Activated CD4-positive, alpha-beta memory T cell treated with anti-CD3 and anti-CD28 coated beads, Interleukin-2, amount 10 ng/mL, durations not matched to agents 7 days and 5 days (primary cell): Measurements from ENCODE around the gene RIN3. TPM values are rescaled to one million over a fixed set of nuclear protein-coding genes. Genes with fewer than 3 reads are reported as not detected.

ENCODE experiments used
- CTCF ChIA-PET: fragments of 350-600 bp; sonication (Branson Sonifier 250); formaldehyde crosslinking; loops from one replicate; lab custom pipeline; 2021; ENCODE audit warnings: antibody characterized with exemption, inconsistent platforms; lab: Charles Lee
- POLR2A ChIA-PET: fragments of 350-600 bp; sonication (Branson Sonifier 250); formaldehyde crosslinking; loops from one replicate; lab custom pipeline; 2021; ENCODE audit warnings: antibody characterized with exemption; lab: Charles Lee
- DNase-seq: peaks from one replicate; pipeline ENCODE4 v3.0.0-alpha.2; 2020
- H3K27ac Mint-ChIP-seq: one replicate; pipeline ENCODE4 v1.8.0; 2021; ENCODE audit warnings: mild to moderate bottlenecking, mixed read lengths
- H3K27me3 Mint-ChIP-seq: one replicate; pipeline ENCODE4 v1.8.0; 2021; ENCODE audit warnings: mixed read lengths
- H3K36me3 Mint-ChIP-seq: one replicate; pipeline ENCODE4 v1.8.0; 2021; ENCODE audit warnings: low read depth, mixed read lengths
- H3K4me1 Mint-ChIP-seq: one replicate; pipeline ENCODE4 v1.8.0; 2021; ENCODE audit warnings: mixed read lengths
- H3K4me3 Mint-ChIP-seq: one replicate; pipeline ENCODE4 v1.8.0; 2021; ENCODE audit warnings: mild to moderate bottlenecking, mixed read lengths
- H3K9me3 Mint-ChIP-seq: one replicate; pipeline ENCODE4 v1.8.0; 2021; ENCODE audit warnings: mixed read lengths
- total RNA-seq, 2 experiments: library from RNA; stranded (reverse); gene quantifications; one replicate each; pipeline ENCODE4 v1.2.3, GENCODE V29; 2021

RIN3 gene
- total RNA-seq, 2 experiments from 2014 or later: 29.3 to 31.5 TPM

DNA sequence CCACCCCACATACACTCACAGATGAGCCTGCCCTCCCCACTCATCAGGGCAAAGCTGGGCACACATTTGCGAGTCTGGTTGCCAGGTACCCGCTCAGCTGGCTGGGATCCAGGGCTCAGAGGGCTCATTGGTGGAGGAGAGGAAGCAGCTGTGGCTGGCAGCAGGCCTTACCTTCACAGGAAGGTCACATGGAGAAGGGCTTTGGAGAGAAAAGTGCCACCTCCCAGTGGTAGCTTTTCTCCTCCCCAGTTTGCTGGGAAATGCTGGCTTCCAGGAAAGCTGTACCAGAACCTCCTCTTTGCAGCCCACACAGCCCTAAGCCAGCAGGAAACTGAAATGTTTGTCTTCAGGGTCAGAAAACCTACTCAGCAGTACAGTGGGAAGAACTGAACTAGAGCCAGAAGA is 179.2 kb downstream of the RIN3 start:
- ChIA-PET POLR2A (no interaction called here), CTCF (interaction anchor here (1.8 kb wide), 1 partner anchor 11 kb away, joined by 4 read pairs; no protein-coding TSS in a partner anchor)
- Mint-ChIP-seq H3K27me3 (peaks cover 23% of the 10 kb centered on the region), H3K27ac (no peak overlapping the region), H3K9me3 (no peaks in the 10 kb centered on the region), H3K4me3 (no peak overlapping the region), H3K4me1 (peaks cover 8% of the 10 kb centered on the region), H3K36me3 (no peaks in the 10 kb centered on the region)
- DNase-seq: no peak

DNA sequence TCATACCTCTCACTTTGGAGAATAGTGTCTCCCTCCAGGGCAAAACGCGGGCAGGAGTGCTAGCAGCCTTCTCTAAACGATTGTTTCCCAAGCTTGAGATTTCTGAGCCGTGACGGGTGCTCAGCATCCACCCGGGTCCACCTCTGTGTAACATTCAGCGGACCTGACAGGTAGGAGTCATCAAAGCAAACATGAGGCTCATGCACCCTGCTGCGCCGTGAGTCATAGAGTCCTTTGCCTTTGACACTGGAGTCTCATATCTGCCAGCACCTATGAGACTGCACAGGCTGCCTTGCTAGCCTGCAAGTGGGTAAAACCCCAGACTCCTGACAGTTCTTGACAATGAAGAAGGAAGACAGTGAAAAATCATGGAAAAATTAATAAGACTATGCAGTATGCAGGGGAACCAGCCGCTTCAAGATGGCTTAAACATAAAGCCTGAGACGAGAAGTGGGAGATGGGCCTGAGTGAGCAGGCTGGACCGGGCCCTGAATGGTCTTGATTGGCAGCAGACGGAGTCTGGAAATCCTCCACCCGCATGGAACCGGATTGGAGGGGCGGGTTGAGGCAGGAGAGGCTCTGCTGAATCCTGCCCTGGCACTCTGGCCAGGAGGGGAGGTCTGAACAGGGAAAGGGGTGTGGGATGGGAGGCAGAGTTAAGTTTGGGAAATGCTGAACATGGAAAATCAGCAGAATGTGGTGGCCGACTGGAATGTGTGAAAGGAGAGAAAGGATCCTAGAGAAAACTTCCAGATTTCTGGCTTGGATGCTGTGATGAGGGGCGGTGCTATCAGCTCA is 180.6 kb downstream of the RIN3 start:
- no peak for DNase-seq
- H3K27me3 Mint-ChIP-seq: peaks cover 29% of the 10 kb centered on the region
- H3K9me3 Mint-ChIP-seq: no peaks in the 10 kb centered on the region
- CTCF ChIA-PET: interaction anchor here (1.4 to 1.8 kb wide), 2 partner anchors 8 to 12 kb away, joined by 4 to 5 read pairs; no protein-coding TSS in a partner anchor
- POLR2A ChIA-PET: no interaction called here
- H3K4me3 Mint-ChIP-seq: no peak overlapping the region
- no peak overlapping the region for H3K27ac Mint-ChIP-seq
- H3K4me1 Mint-ChIP-seq: peaks cover 8% of the 10 kb centered on the region
- H3K36me3 Mint-ChIP-seq: no peaks in the 10 kb centered on the region

DNA sequence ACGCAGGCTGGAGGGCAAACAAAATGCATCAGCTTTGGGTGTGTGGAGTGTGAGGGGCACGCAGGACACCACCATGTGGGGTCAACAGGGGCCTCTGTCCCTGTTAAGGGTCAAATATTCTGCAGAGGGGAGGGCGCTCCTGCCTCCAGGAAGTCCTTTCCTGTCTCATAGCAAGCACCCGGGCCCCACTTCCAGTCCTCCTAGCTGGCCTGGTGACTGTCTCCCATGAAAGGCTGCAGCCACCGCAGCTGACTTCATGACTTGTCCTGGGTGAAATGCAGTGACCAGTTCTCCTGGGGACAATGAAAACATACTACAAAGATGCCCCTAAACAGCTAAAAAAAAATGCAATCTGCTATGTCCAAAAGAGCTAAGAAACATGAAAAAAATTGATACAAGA is 181.2 kb downstream of the RIN3 start:
- no peak for DNase-seq
- H3K36me3 Mint-ChIP-seq: no peaks in the 10 kb centered on the region

DNA sequence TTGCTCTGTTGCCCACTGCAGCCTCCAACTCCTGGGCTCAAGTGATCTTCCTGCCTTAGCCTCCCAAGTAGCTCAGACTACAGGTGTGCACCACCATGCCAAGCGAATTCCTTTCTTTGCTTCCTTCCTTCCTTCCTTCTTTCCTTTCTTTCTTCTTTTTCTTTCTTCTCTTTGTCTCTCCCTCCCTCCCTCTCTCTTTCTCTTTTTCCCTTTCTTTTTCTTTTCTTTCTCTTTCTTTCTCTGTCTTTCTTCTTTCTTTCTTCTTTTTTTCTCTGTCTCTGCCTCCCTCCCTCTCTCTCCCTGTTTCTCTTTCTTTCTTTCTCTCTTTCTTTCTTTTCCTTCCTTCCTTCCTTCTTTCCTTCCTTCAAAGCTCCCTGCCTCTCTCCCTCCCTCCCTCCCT is 182.0 kb downstream of the RIN3 start:
- Mint-ChIP-seq H3K27ac (no peak overlapping the region), H3K36me3 (no peaks in the 10 kb centered on the region), H3K4me1 (peaks cover 8% of the 10 kb centered on the region), H3K9me3 (no peaks in the 10 kb centered on the region), H3K4me3 (no peak overlapping the region), H3K27me3 (peaks cover 36% of the 10 kb centered on the region)
- DNase-seq: no peak
- ChIA-PET POLR2A (no interaction called here), CTCF (interaction anchor here (1.4 kb wide), 1 partner anchor 9 kb away, joined by 5 read pairs; no protein-coding TSS in a partner anchor)

More for the DNA sequence above, 181.2 kb downstream of the RIN3 start:
- ChIA-PET POLR2A (no interaction called here), CTCF (interaction anchor here (1.4 kb wide), 1 partner anchor 8 kb away, joined by 5 read pairs; no protein-coding TSS in a partner anchor)
- H3K9me3 Mint-ChIP-seq: no peaks in the 10 kb centered on the region
- H3K4me3 Mint-ChIP-seq: no peak overlapping the region
- no peak overlapping the region for H3K27ac Mint-ChIP-seq
- peaks cover 8% of the 10 kb centered on the region for H3K4me1 Mint-ChIP-seq
- peaks cover 32% of the 10 kb centered on the region for H3K27me3 Mint-ChIP-seq

- Mint-ChIP-seq H3K4me3 (no peak overlapping the region), H3K4me1 (peaks cover 8% of the 10 kb centered on the region), H3K27me3 (peaks cover 39% of the 10 kb centered on the region), H3K9me3 (no peaks in the 10 kb centered on the region), H3K36me3 (no peaks in the 10 kb centered on the region), H3K27ac (no peak overlapping the region)
- CTCF ChIA-PET: no interaction called here
- no peak for DNase-seq
- POLR2A ChIA-PET: no interaction called here
Observed at GRCh38 chr14:92696366-92696765, 182.8 kb downstream of the RIN3 start.

- CTCF ChIA-PET: interaction anchor here (1.0 kb wide), 1 partner anchor 12 kb away, joined by 3 read pairs; no protein-coding TSS in a partner anchor
- no peak overlapping the region for H3K27ac Mint-ChIP-seq
- peaks cover 47% of the 10 kb centered on the region for H3K27me3 Mint-ChIP-seq
- H3K4me1 Mint-ChIP-seq: peaks cover 1% of the 10 kb centered on the region
- POLR2A ChIA-PET: no interaction called here
- H3K36me3 Mint-ChIP-seq: no peaks in the 10 kb centered on the region
- H3K4me3 Mint-ChIP-seq: no peak overlapping the region
- DNase-seq: no peak
- no peaks in the 10 kb centered on the region for H3K9me3 Mint-ChIP-seq
Observed at GRCh38 chr14:92698393-92698792, 184.8 kb downstream of the RIN3 start.

DNA sequence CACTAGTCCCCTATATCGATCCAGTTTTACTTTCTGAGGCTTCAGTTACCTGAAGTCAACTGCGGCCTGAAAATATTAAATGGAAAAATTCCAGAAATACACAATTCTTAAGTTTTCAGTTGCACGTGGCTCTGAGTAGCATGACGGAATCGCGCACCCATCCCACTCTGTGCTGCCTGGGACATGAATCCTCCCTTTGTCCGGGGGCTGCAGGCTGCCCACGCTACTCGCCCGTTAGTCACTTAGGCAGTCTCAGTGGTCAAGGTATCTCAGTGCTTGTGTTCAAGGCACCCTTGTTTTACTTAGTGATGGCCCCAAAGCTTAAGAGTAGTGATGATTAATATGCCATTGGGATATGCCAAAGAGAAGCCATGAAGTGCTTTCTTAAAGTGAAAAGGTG is 188.2 kb downstream of the RIN3 start:
- H3K27me3 Mint-ChIP-seq: peaks cover 38% of the 10 kb centered on the region
- H3K9me3 Mint-ChIP-seq: no peaks in the 10 kb centered on the region
- DNase-seq: no peak
- POLR2A ChIA-PET: no interaction called here
- no peak overlapping the region for H3K27ac Mint-ChIP-seq
- no peaks in the 10 kb centered on the region for H3K4me1 Mint-ChIP-seq
- no peak overlapping the region for H3K4me3 Mint-ChIP-seq
- CTCF ChIA-PET: no interaction called here
- H3K36me3 Mint-ChIP-seq: no peaks in the 10 kb centered on the region

DNA sequence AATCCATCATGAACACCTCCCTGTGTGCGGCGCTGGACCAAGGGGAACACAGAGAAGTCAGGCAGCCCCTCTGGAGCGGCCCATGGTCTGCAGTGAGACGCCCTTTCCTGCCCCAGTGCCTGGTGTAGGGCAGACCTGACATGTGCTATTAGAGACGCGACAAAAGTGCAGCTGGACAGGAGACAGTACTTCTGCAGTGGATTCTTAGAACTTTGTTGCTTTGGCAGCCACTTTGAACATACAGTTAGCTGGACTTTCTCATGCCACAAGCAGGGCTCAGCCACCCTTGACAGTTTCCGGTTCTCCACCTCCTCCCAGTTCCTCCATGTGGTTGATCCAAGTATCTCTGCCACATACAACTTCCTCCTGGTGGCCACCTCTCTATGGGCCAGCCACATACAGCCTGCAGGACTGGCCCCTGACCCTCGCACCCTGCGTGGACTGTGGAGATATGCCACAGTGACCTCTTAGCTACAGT is 188.9 kb downstream of the RIN3 start:
- ChIA-PET POLR2A (no interaction called here), CTCF (interaction anchor here (1.6 kb wide), 1 partner anchor 16 kb away, joined by 5 read pairs; no protein-coding TSS in a partner anchor)

DNA sequence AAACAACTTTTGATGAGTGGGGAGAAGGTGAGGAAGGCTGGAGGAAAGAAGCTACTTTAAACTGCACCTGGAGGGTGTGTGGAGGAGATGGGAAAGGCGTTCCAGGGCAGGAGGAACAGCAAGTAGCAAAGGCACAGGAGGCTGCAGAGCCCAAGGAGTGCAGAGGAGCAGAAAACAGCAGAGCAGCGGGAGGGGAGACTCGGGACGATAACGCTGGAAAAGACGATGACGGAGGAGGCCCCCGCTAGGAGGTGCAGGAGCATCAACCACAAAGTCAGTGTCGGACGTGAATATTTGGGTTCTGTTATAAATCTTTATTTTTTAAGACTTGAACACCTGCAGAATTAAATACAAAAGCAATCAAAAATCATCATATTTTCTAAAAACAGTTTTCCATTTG is 189.9 kb downstream of the RIN3 start:
- POLR2A ChIA-PET: no interaction called here

More for the DNA sequence above, 188.9 kb downstream of the RIN3 start:
- H3K9me3 Mint-ChIP-seq: no peaks in the 10 kb centered on the region
- H3K27me3 Mint-ChIP-seq: peaks cover 33% of the 10 kb centered on the region
- H3K4me3 Mint-ChIP-seq: no peak overlapping the region
- H3K27ac Mint-ChIP-seq: no peak overlapping the region
- DNase-seq: no peak
- no peaks in the 10 kb centered on the region for H3K36me3 Mint-ChIP-seq
- no peaks in the 10 kb centered on the region for H3K4me1 Mint-ChIP-seq

DNA sequence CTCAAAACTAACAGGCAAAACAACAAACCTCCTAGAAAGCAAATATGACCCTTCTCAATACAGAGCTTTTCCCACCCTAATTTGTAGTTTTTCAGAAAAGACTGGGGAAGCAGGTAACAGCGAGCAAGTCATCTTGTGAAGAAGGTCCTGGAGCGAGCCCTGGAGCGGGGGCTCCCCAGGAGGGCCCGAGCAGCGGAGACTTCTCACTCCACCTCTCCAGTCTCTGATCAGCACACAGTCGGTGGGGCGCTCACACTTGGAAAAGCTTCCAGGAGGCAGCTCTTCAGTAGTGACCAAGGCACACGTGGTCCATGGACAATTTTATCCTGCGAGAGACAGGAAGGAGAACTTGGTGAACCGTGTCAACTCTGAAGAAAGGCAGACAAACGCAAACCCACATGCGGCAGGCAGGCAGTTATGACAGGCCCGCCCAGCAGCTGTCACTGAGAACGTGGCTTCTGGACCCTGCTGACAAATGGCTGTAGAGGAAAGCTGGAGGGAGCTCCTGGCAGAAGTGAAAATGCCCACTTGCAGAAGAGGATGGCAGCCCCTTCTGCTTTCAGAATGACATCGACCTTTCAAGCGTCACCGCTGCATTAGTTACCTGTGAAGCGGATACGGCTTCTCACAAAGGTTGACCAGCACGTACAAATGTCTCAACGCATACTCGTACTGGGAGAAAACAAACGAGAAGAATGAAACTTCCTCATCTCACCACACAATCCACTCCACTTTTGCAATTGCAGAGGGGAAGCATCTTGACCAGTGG is 190.6 kb downstream of the RIN3 start:
- no peak overlapping the region for H3K4me3 Mint-ChIP-seq
- peaks cover 24% of the 10 kb centered on the region for H3K27me3 Mint-ChIP-seq
- H3K27ac Mint-ChIP-seq: no peak overlapping the region
- H3K4me1 Mint-ChIP-seq: no peaks in the 10 kb centered on the region
- ChIA-PET CTCF (interaction anchor here (1.1 to 1.6 kb wide), 2 partner anchors 12 to 18 kb away, joined by 3 to 5 read pairs; no protein-coding TSS in a partner anchor), POLR2A (no interaction called here)
- no peaks in the 10 kb centered on the region for H3K9me3 Mint-ChIP-seq
- H3K36me3 Mint-ChIP-seq: no peaks in the 10 kb centered on the region
- no peak for DNase-seq

More for the DNA sequence above, 189.9 kb downstream of the RIN3 start:
- Mint-ChIP-seq H3K27ac (no peak overlapping the region), H3K27me3 (peaks cover 24% of the 10 kb centered on the region), H3K36me3 (no peaks in the 10 kb centered on the region), H3K9me3 (no peaks in the 10 kb centered on the region), H3K4me1 (no peaks in the 10 kb centered on the region), H3K4me3 (no peak overlapping the region)
- no peak for DNase-seq
- CTCF ChIA-PET: interaction anchor here (1.1 to 1.6 kb wide), 2 partner anchors 13 to 17 kb away, joined by 3 to 5 read pairs; no protein-coding TSS in a partner anchor

DNA sequence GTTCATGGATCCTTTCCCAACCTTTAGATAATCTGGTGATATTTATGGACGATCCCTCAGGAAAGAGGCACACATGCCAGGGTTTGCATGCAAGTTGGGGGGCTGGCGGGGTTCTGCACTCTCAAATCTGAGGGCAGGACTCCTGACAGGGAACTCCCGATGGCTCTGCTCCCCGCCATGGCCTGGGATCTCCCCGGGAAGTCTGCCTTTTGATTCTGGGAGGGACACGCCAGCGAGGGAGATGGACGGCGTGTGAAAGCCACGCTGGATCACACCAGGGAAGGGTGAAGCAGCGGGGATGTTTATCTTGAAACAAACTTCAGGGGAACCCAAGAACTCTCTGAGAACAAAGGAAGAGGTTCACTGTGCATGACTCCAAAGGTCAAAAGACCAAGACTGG is 191.2 kb downstream of the RIN3 start:
- Mint-ChIP-seq H3K27ac (no peak overlapping the region), H3K4me1 (no peaks in the 10 kb centered on the region), H3K9me3 (no peaks in the 10 kb centered on the region), H3K36me3 (no peaks in the 10 kb centered on the region), H3K4me3 (no peak overlapping the region), H3K27me3 (peaks cover 20% of the 10 kb centered on the region)
- POLR2A ChIA-PET: no interaction called here
- CTCF ChIA-PET: no interaction called here
- no peak for DNase-seq

DNA sequence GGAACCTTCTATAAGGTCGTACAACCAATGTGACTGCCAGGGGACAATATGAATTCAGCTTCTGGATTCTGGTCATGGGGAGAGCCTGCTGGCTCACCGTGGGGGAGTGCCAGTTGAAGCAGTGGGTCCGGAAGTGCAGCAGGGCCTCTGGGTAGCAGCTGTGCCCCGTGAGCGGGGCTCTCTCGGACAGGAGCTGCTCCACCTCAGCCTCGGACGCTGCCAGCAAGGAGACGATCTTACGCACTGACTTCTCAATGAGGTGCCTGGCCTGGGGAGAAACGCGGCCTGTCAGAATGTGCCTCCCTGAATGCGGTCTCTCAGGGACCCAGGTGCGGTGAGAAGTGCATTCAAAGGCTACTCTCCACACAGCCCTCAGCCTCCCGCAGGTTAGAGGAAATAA is 192.8 kb downstream of the RIN3 start:
- ChIA-PET CTCF (no interaction called here), POLR2A (no interaction called here)
- Mint-ChIP-seq H3K9me3 (no peaks in the 10 kb centered on the region), H3K27me3 (peaks cover 13% of the 10 kb centered on the region), H3K4me1 (no peaks in the 10 kb centered on the region), H3K4me3 (no peak overlapping the region), H3K27ac (no peak overlapping the region), H3K36me3 (no peaks in the 10 kb centered on the region)
- DNase-seq: no peak
